ENCODE results near the gene OSBPL7. TPM values are rescaled to one million over a fixed set of nuclear protein-coding genes. Genes with fewer than 3 reads are reported as not detected.

The OSBPL7 gene
- total RNA-seq, 4 donors from 2014 or later, result 8.6 to 19.5 (median 11.2) TPM

GRCh38 chr17:47844227-47844626, 22.6 kb upstream of the OSBPL7 start:
- H3K4me3 ChIP-seq, result no peak overlapping the region
- no peak for DNase-seq (ENCODE audit: low spot score in 2 of 2)
- H3K36me3 ChIP-seq, result peaks cover 0 to 5% (median 0%) of the 10 kb centered on the region in 3 donors
- H3K9me3 ChIP-seq, result no peaks in the 10 kb centered on the region
- 76 to 91% methylated on average over 5 of the region's 5 CpGs for WGBS, 2 donors
- H3K27me3 ChIP-seq, result peaks cover 0 to 44% of the 10 kb centered on the region in 2 donors
- TF ChIP-seq POLR2A (IDR thresholded peaks at IDR 0.05) (no peak), EP300 (IDR thresholded peaks at IDR 0.05) (no peak), CTCF (IDR thresholded peaks at IDR 0.05) (no peak)
- H3K4me1 ChIP-seq, result peaks cover 0 to 38% (median 11%) of the 10 kb centered on the region in 4 donors
- no peak overlapping the region for H3K27ac ChIP-seq

- TF ChIP-seq POLR2A (IDR thresholded peaks at IDR 0.05) (no peak), EP300 (IDR thresholded peaks at IDR 0.05) (no peak), CTCF (IDR thresholded peaks at IDR 0.05) (no peak)
- Histone ChIP-seq H3K27me3 (peaks cover 0 to 35% of the 10 kb centered on the region in 2 donors), H3K4me3 (no peak overlapping the region), H3K9me3 (no peaks in the 10 kb centered on the region), H3K36me3 (peaks cover 0 to 13% (median 0%) of the 10 kb centered on the region in 3 donors), H3K4me1 (peaks cover 0 to 42% (median 11%) of the 10 kb centered on the region in 4 donors), H3K27ac (no peak overlapping the region)
- no peak for DNase-seq (ENCODE audit: low spot score in 2 of 2)
- WGBS, 2 donors, result 6 to 40% methylated on average over 3 to 6 of the region's 6 CpGs
Measured at GRCh38 chr17:47843391-47843730, 21.8 kb upstream of the OSBPL7 start.

- Histone ChIP-seq H3K9me3 (no peaks in the 10 kb centered on the region), H3K27ac (peak overlapping the region; percentile 42 to 81 (median 66)), H3K36me3 (peaks cover 0 to 30% (median 0%) of the 10 kb centered on the region in 3 donors), H3K4me1 (peaks cover 0 to 38% (median 8%) of the 10 kb centered on the region in 4 donors), H3K27me3 (peaks cover 0 to 19% of the 10 kb centered on the region in 2 donors), H3K4me3 (peak overlapping the region in 3 of 4 donors; percentile 68 to 73 (median 71))
- TF ChIP-seq POLR2A (IDR thresholded peaks at IDR 0.05) (no peak), CTCF (IDR thresholded peaks at IDR 0.05) (peak in 1 of 5 experiments; percentile 5), EP300 (IDR thresholded peaks at IDR 0.05) (no peak)
- DNase-seq (ENCODE audit: low spot score in 2 of 2), result no peak
- WGBS, 2 donors, result 59 to 60% methylated on average over 16 of the region's 16 CpGs
Measured at GRCh38 chr17:47841488-47842291, 20.1 kb upstream of the OSBPL7 start.

- DNase-seq (ENCODE audit: low spot score in 2 of 2), result peak; percentile 82 to 89
- TF ChIP-seq EP300 (IDR thresholded peaks at IDR 0.05), result peak in 1 of 2 donors; percentile 39
- peak in 1 of 2 donors; percentile 33 for TF ChIP-seq POLR2A (IDR thresholded peaks at IDR 0.05)
- TF ChIP-seq CTCF (IDR thresholded peaks at IDR 0.05), result peak; percentile 94 to 99 (median 98)
- Histone ChIP-seq H3K9me3 (no peaks in the 10 kb centered on the region), H3K4me1 (peaks cover 0 to 38% (median 7%) of the 10 kb centered on the region in 4 donors), H3K4me3 (peak within 1 kb of the TSS; percentile 56 to 73 (median 70)), H3K27ac (peak within 1 kb of the TSS; percentile 42 to 81 (median 66)), H3K36me3 (peaks cover 0 to 38% (median 0%) of the 10 kb centered on the region in 3 donors), H3K27me3 (peaks cover 0 to 11% of the 10 kb centered on the region in 2 donors)
- 0 to 1% methylated on average over 39 to 51 of the region's 55 CpGs for WGBS, 2 donors
Measured at GRCh38 chr17:47840742-47841487, 19.3 kb upstream of the OSBPL7 start, which contains the start of gene SCRN2. Gene SCRN2, minus strand, starts transcription at chr17:47841273. Its CDS starts 430 bp downstream, at chr17:47840843.
